K562 (cell line): Measurements from ENCODE around the gene MYH3. TPM values are rescaled to one million over a fixed set of nuclear protein-coding genes. Genes with fewer than 3 reads are reported as not detected.

Experiments used
- ATAC-seq: fragments of 200-7000 bp; cut with Tn5 transposase; 3 replicates; pipeline ENCODE4 v1.9.1; 2020; ENCODE audit warnings: moderate library complexity
- BruUV-seq: library from RNA; stranded (reverse); fragments of 400-500 nt; replicated peaks from 2 replicates; lab custom pipeline; 2021; lab: Mats Ljungman, UMichigan
- CTCF ChIA-PET: fragments of 300-600 bp; formaldehyde crosslinking; extraction: SDS; loops from one replicate; lab custom pipeline; 2021; ENCODE audit warnings: low intra/inter-chr PET ratio; lab: Yijun Ruan, JAX
- POLR2A ChIA-PET: fragments of 300-600, 350-650 bp; sonication (Branson Sonifier 250); formaldehyde crosslinking; extraction: SDS; loops from one replicate; lab custom pipeline; 2021; ENCODE audit warnings: antibody characterized with exemption, inconsistent platforms; lab: Yijun Ruan, JAX
- DNase-seq, 4 experiments: peaks; one replicate each; pipeline versions ENCODE4 v3.0.0 to v3.0.0-alpha.2; 2011 to 2018; ENCODE audit warnings: low spot score in 3 of 4, mixed read lengths in 3 of 4; ENCODE audit errors: extremely low read depth in 1 of 4
- FAIRE-seq: peaks from 2 replicates; lab custom pipeline; 2011; peaks lifted over from hg19 to GRCh38; lab: Jason Lieb, UNC
- H2AFZ ChIP-seq: 2 replicates; pipeline ENCODE4 v1.6.0; 2011; ENCODE audit warnings: low read depth, low read length, control low read depth, inconsistent platforms
- H3K27ac ChIP-seq: fragments of 200-600 bp; 3 replicates; pipeline ENCODE4 v1.8.0; 2011; ENCODE audit warnings: low read depth, mild to moderate bottlenecking, control low read depth, inconsistent platforms, low read length, moderate library complexity, mixed read lengths; ENCODE audit errors: extremely low read depth
- H3K27me3 ChIP-seq, 2 experiments: fragments of 300-600 bp in 1 of 2; 2 replicates in 1 of 2; 3 replicates in 1 of 2; pipeline versions ENCODE4 v1.6.0 to v1.8.0; 2011; ENCODE audit warnings: inconsistent platforms in 2 of 2, low read length in 2 of 2, mild to moderate bottlenecking in 1 of 2, mixed read lengths in 1 of 2, moderate library complexity in 1 of 2; ENCODE audit not compliant: control insufficient read depth in 2 of 2, insufficient read depth in 2 of 2
- H3K36me3 ChIP-seq: fragments of 300-600 bp; 3 replicates; pipeline ENCODE4 v1.8.0; 2011; ENCODE audit warnings: mild to moderate bottlenecking, low read length, inconsistent platforms; ENCODE audit not compliant: control insufficient read depth, insufficient read depth
- H3K4me1 ChIP-seq, 2 experiments: fragments of 200-600 bp in 1 of 2; replicated peaks in 1 of 2; 2 replicates in 1 of 2; 3 replicates in 1 of 2; pipeline versions ENCODE4 v1.5.1 to v1.8.0; 2011; ENCODE audit warnings: inconsistent platforms in 2 of 2, low read length in 2 of 2, mild to moderate bottlenecking in 1 of 2, mixed read lengths in 1 of 2, moderate library complexity in 1 of 2; ENCODE audit not compliant: control insufficient read depth in 2 of 2, insufficient read depth in 2 of 2
- H3K4me2 ChIP-seq: 2 replicates; pipeline ENCODE4 v1.6.1; 2011; ENCODE audit warnings: low read length, control low read depth, inconsistent platforms, mixed read lengths; ENCODE audit not compliant: insufficient read depth
- H3K4me3 ChIP-seq: fragments of 200-600 bp; sonication (generic), shearing (Covaris generic); 2 replicates; pipeline ENCODE4 v1.5.1; 2016; ENCODE audit warnings: control low read depth, inconsistent platforms
- H3K79me2 ChIP-seq: fragments of 200-600 bp; 3 replicates; pipeline ENCODE4 v1.8.0; 2011; ENCODE audit warnings: low read length, inconsistent platforms; ENCODE audit not compliant: control insufficient read depth, insufficient read depth
- H3K9ac ChIP-seq, 2 experiments: 2 replicates each; pipeline versions ENCODE4 v1.6.0 to v1.6.1; 2011; ENCODE audit warnings: low read depth in 2 of 2, low read length in 2 of 2, control low read depth in 1 of 2, inconsistent platforms in 1 of 2, mild to moderate bottlenecking in 1 of 2, mixed read lengths in 1 of 2; ENCODE audit not compliant: insufficient read depth in 1 of 2
- H3K9me1 ChIP-seq: one replicate; pipeline ENCODE4 v1.6.0; 2011; ENCODE audit warnings: inconsistent platforms, mild to moderate bottlenecking, low read length, moderate library complexity; ENCODE audit not compliant: control insufficient read depth, insufficient read depth
- H3K9me3 ChIP-seq: replicated peaks from 2 replicates; pipeline ENCODE4 v1.5.1; 2011; ENCODE audit warnings: low read depth, low read length, inconsistent platforms; ENCODE audit not compliant: control insufficient read depth, insufficient read depth
- H4K20me1 ChIP-seq: replicated peaks from 2 replicates; pipeline ENCODE4 v1.6.1; 2011; ENCODE audit warnings: low read length, inconsistent platforms, mixed read lengths; ENCODE audit not compliant: control insufficient read depth, insufficient read depth
- CGGBP1 ChIP-seq: fragments of 250-450 bp; sonication (Bioruptor Pico); IDR thresholded peaks from 2 replicates; pipeline ENCODE4 v1.9.0; 2021; ENCODE audit warnings: mild to moderate bottlenecking
- EP300 ChIP-seq: IDR thresholded peaks from 2 replicates; pipeline ENCODE4 v1.6.1; 2012; ENCODE audit warnings: low read length, improper control_type of control experiment
- FOXJ3 ChIP-seq: sonication (generic); formaldehyde crosslinking; IDR thresholded peaks from 2 replicates; pipeline ENCODE4 v1.4.0; 2020; ENCODE audit warnings: mild to moderate bottlenecking, missing genetic modification reagents
- HES1 ChIP-seq: fragments of 450-650 bp; IDR thresholded peaks from 2 replicates; pipeline ENCODE4 v1.6.1; 2016; ENCODE audit warnings: low read depth, mild to moderate bottlenecking, moderate library complexity
- HIVEP1 ChIP-seq: fragments of 250-450 bp; sonication (Bioruptor Pico); IDR thresholded peaks from 2 replicates; pipeline ENCODE4 v1.4.0; 2020; ENCODE audit warnings: mild to moderate bottlenecking
- PATZ1 ChIP-seq: fragments of 250-450 bp; sonication (Bioruptor Pico); IDR thresholded peaks from 2 replicates; pipeline ENCODE4 v1.5.0; 2020; ENCODE audit warnings: mild to moderate bottlenecking, borderline replicate concordance
- PKNOX1 ChIP-seq: fragments of 450-650 bp; IDR thresholded peaks from 2 replicates; pipeline ENCODE4 v1.6.1; 2016
- ZNF174 ChIP-seq: fragments of 250-450 bp; sonication (Bioruptor Pico); IDR thresholded peaks from 2 replicates; pipeline ENCODE4 v1.4.0; 2020; ENCODE audit warnings: mild to moderate bottlenecking
- ZNF253 ChIP-seq: fragments of 250-450 bp; sonication (Bioruptor Pico); conservative IDR thresholded peaks from 2 replicates; pipeline ENCODE4 v1.6.1; 2021; ENCODE audit warnings: mild to moderate bottlenecking
- ZNF766 ChIP-seq: fragments of 200-800 bp; sonication (Bioruptor generic); conservative IDR thresholded peaks from 2 replicates; pipeline ENCODE4 v1.6.1; 2016; ENCODE audit warnings: missing genetic modification characterization, missing compliant biosample characterization
- ZNF778 ChIP-seq: fragments of 450-650 bp; formaldehyde crosslinking; IDR thresholded peaks from 2 replicates; pipeline ENCODE4 v1.4.0; 2020; ENCODE audit warnings: mild to moderate bottlenecking, moderate library complexity
- WGBS: fragments of 100-300 bp; shearing (Covaris generic); methylation state at CpG from one replicate; pipeline ENCODE4 v1.1.6; 2016; ENCODE audit warnings: low coverage, mixed read lengths; ENCODE audit not compliant: insufficient coverage; ENCODE audit errors: missing lambda C conversion rate; 5-methylcytosine and 5-hydroxymethylcytosine counted together
- in situ Hi-C: fragments of 300-500 bp; cut with MboI; formaldehyde crosslinking; loops from 4 replicates; pipeline ENCODE4 v1.15.0; 2018; ENCODE audit warnings: inconsistent platforms, mixed read lengths
- intact Hi-C: fragments of 100-400 bp; cut with micrococcal nuclease; formaldehyde crosslinking; loops from 2 replicates; pipeline ENCODE4 v1.14.2; 2022
- polyA plus RNA-seq, 8 experiments: library from polyadenylated mRNA; depleted of rRNA in 4 of 8; stranded (reverse) in 5 of 8; unstranded in 3 of 8; fragments of >200 nt; fragmentation: Nextera tagmentation in 2 of 8; fragmentation: Illumina TruSeq in 1 of 8; extraction: Ambion mirVana in 2 of 8; extraction: Trizol in 1 of 8; gene quantifications; 2 replicates each; pipeline versions ENCODE4 v1.2.1 to v1.2.3, GENCODE V29; 2011 to 2014; ENCODE audit warnings: inconsistent platforms in 1 of 8, missing spikeins in 1 of 8
- total RNA-seq, 7 experiments: library from RNA; depleted of rRNA in 6 of 7; stranded (reverse); fragments of >200 nt in 6 of 7; fragmentation: Illumina TruSeq in 2 of 7; extraction: Trizol in 2 of 7; gene quantifications; 2 replicates each; pipeline versions ENCODE4 v1.2.1 to v1.2.3, GENCODE V29; 2011 to 2021; ENCODE audit warnings: low replicate concordance in 1 of 7

Gene MYH3
- total and polyA plus RNA-seq, 9 of the 15 experiments (the other 6 are each of a cell fraction or from before 2014, with no cell fraction given), result 0.24 to 0.75 (median 0.40) TPM; not detected in 1

- DNase-seq (no peak), ATAC-seq (no peak), FAIRE-seq (no peak)
- H3K4me3 ChIP-seq, result no peak overlapping the region
- no peaks in the 10 kb centered on the region for H3K9me1 ChIP-seq
- H3K79me2 ChIP-seq, result no peaks in the 10 kb centered on the region
- no peaks in the 10 kb centered on the region for H3K4me1 ChIP-seq
- H3K9ac ChIP-seq, result no peak overlapping the region
- no peaks in the 10 kb centered on the region for H4K20me1 ChIP-seq
- in situ Hi-C loops (no loop called here), intact Hi-C loops (no loop called here)
- no peak overlapping the region for H2AFZ ChIP-seq
- no peaks in the 10 kb centered on the region for H3K9me3 ChIP-seq
- 1% methylated on average over 7 of the region's 8 CpGs for WGBS
- ChIA-PET CTCF (no interaction called here), POLR2A (no interaction called here)
- BruUV-seq, result no TSS peak
- no peak overlapping the region for H3K4me2 ChIP-seq
- TF ChIP-seq ZNF778 (CRISPR knock-in tag), result no peak
- no peak for TF ChIP-seq HIVEP1 (CRISPR knock-in tag)
- TF ChIP-seq CGGBP1, result no peak
- TF ChIP-seq ZNF174 (CRISPR knock-in tag), result no peak
- no peaks in the 10 kb centered on the region for H3K36me3 ChIP-seq
- no peak overlapping the region for H3K27ac ChIP-seq
- H3K27me3 ChIP-seq, result no peaks in the 10 kb centered on the region; a peak in 1 of 5 replicates
Measured at GRCh38 chr17:10589553-10590145, 67.5 kb downstream of the MYH3 start.

GRCh38 chr17:10585529-10585928 lies 71.6 kb downstream of the MYH3 start:
- H3K9me1 ChIP-seq, result no peaks in the 10 kb centered on the region
- no TSS peak for BruUV-seq
- no peaks in the 10 kb centered on the region for H3K79me2 ChIP-seq
- intact Hi-C loops, result no loop called here
- H3K4me3 ChIP-seq, result no peak overlapping the region
- no peak for FAIRE-seq
- TF ChIP-seq PATZ1 (CRISPR knock-in tag), result no peak
- no peak for TF ChIP-seq HES1
- no peak for TF ChIP-seq FOXJ3
- TF ChIP-seq PKNOX1, result peak; percentile 73
- TF ChIP-seq ZNF253 (CRISPR knock-in tag), result no peak
- TF ChIP-seq EP300, result no peak
- TF ChIP-seq ZNF766 (CRISPR knock-in tag), result peak; percentile 57; the same call in 1 of the 2 replicates
- in situ Hi-C loops, result no loop called here
- H4K20me1 ChIP-seq, result no peaks in the 10 kb centered on the region
- ChIA-PET CTCF (interaction anchor here (0.7 kb wide), 1 partner anchor 347 kb away, joined by 3 read pairs; no protein-coding TSS in a partner anchor), POLR2A (no interaction called here)
- no peak overlapping the region for H3K9ac ChIP-seq
- no peaks in the 10 kb centered on the region for H3K9me3 ChIP-seq
- H3K36me3 ChIP-seq, result no peaks in the 10 kb centered on the region
- ATAC-seq, result no peak
- no peaks in the 10 kb centered on the region for H3K4me1 ChIP-seq
- no peak overlapping the region for H3K27ac ChIP-seq
- WGBS, result 0% methylated on average over 9 of the region's 9 CpGs
- no peaks in the 10 kb centered on the region; a peak in 1 of 5 replicates for H3K27me3 ChIP-seq
- no peak overlapping the region for H3K4me2 ChIP-seq
- DNase-seq, result peak in 2 of 4 experiments; percentile 5 to 14
- no peak overlapping the region for H2AFZ ChIP-seq
